GM19372 (cell line): Measurements from ENCODE around the gene GET4.
A peak's percentile ranks its signal among the peaks of the same experiment; 100 is the strongest.

Experiments used
- ATAC-seq: cut with Tn5 transposase; IDR thresholded peaks from one replicate; pipeline ENCODE4 v1.9.1; 2021; ENCODE audit warnings: mild to moderate bottlenecking, low read depth, moderate library complexity; ENCODE audit not compliant: unreplicated experiment

Gene GET4

DNA sequence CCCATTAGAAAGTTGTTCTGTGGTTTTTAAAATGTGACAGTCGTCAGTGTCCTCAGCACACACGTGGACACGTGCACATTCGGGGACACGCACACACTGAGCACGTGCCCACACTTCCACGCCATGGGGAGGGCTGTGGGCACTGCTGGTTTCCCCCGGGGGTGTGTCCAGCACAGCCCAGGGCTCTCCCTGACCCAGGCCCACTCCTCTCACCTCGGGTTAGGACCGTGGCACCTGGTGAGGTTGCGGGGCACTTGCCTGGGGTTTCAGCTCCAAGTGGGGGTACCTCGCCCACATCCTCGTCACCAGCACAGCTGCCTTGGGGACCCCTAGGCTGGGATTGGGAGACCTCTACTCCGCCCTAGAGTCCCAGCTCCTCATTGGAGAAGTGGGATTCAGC, 20.7 kb downstream of the GET4 start:
- ATAC-seq, result no peak

DNA sequence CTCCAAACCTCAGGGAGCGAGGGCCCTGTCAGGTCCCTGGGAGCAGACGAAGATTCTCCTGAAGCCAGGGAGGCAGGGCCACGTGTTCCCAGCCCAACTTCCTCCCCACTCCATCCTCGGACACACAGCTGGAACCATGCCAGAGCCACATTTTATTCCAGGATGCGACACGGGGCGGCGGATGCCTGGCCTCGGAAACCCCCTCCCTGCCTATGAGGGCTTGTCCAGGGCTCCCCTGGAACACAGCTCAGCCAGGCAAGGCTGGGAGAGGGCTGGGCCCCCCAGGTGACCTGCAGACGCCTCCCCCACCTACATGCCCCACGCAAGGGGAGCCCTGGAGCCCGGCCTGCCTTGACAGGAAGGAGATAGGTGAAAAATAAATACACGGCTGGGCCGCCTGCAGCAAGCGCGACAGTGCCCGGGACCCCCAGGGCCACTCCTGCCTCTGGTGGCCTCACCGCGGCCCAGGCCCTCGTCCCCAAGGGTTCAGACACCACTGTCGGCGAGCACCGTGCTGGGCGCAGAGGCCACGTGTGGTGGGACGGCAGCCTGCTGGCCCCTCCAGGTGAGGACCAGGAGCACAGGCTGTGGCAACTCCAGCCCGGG, 21.5 kb downstream of the GET4 start:
- ATAC-seq, result no peak

DNA sequence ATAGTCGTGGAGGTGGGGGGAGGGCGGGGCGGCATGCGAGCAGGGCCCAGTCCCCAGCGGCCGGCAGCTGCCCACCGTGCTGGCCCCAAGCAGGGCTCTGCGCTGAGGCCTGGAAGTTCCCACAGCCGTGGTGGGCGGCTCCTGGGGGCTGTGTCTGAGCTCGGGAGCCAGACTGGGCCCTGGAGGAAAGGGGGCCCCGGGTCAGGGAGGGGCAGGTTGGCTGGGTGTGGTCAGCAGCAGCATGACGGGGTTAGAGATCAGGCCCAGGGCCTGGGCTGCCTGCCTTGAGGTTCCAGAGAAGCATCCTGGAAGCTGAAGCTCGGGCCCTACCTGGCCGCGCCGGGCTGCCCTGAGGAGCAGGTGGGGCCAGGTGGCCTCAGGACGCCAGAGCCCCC, 22.1 kb downstream of the GET4 start:
- ATAC-seq, result no peak

DNA sequence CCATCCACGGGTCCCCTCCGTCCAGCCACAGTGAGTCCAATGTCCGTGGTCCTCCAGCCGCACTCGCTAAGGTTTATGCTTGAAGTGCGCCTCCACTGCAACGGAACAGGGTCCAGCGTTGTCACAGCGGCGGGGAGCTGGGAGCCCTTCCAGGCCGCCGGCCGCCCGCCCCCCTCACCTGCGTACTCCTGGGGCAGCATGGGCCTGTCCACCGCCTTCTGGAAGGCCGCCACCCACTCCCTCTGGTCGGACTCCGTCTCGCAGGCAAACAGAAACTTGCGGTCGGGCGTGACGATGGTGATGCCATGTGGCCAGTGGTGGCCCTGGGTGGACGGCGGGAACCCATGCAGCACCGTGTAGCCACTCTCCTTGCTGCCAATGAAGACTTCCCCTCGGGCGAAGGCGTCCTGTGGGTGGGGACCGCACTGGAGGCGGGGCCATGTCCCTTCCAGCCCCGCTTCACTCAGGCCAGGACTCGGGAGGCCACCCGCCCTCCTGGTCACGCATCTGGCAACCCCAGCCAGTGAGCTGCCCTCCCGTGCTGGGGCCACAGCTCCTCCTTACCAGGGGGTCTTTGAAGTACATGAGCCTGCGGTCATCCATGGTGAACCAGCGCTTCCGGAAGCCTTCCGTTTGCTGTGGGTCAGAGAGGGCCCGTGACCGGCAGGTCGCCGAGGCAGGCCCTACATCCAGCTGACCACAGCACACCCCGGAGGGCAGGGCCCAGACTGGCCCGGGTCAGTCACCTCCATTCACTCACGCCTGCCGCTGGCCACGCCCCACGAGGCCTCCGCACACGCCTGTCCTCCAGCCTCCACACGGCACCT, 22.7 kb downstream of the GET4 start:
- no peak for ATAC-seq

DNA sequence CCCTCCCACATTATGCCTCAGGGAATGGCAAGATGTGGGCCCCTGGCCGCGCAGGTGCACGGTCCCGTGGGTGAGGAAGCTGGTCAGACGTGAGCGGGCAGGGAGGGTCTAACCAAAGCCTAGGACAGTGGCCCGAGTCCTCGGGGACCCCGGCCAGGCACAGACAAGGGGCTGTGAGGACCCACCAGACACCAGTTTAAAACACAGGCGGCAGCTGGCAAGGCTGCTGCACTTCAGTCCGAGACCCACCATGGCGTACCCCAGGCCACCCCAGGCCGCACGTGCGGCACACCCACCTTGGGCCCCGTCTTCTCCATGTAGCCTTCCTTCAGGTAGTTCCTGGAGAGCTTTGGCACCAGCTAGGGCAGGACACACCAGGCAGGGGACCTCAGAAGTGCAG, 23.5 kb downstream of the GET4 start:
- no peak for ATAC-seq

DNA sequence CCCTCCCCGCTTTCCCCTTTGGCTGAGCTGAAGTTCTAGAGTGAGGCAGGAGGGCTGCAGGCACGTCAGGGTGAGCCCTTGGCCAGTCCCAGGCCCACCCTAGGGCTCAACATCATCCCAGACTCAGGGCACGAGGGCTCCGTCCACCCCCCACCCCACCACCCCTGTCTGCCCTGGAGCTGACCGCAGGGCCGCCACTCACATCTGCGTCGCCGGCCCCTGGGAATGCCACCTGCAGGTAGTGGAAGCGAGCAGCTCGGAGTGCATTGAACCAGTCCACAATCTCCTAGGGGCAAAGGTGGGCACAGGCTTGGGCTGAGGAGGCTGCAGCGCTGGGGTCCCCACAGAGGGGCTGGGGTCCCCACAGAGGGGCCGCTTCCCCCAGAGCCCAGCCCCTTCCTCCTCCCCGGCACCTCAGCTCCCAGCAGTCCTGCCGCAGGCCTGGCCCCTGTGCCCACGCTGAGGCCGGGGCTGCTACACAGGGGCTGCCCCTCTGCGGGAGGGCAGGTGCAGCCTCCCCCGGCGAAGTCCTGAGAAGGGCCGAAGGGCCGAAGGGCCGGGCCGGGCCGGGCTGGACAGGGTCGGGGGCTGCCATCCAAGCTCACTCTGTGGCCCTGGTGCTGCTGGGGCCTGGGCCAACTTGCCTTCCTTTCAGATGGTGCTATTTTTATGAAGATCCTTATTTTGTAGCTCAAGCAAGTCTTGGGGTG, 24.1 kb downstream of the GET4 start:
- no peak for ATAC-seq

DNA sequence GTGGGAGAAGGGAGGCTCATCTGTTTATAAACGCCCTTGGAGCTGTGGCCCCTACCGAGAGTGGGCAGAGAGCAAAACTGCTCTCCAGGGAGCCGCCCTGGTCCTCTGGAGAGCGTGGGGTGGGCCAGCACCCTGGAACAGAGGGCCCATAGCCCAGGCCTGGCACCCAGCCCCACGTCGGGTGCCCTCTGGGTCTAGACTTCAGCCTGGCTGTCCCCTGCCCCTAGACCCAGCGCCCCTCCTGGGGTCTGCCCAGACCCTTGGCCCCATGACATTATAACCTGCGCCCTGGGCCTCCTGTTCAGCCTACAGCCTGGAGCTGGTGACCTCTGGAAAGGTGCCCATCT, 24.7 kb downstream of the GET4 start:
- no peak for ATAC-seq

DNA sequence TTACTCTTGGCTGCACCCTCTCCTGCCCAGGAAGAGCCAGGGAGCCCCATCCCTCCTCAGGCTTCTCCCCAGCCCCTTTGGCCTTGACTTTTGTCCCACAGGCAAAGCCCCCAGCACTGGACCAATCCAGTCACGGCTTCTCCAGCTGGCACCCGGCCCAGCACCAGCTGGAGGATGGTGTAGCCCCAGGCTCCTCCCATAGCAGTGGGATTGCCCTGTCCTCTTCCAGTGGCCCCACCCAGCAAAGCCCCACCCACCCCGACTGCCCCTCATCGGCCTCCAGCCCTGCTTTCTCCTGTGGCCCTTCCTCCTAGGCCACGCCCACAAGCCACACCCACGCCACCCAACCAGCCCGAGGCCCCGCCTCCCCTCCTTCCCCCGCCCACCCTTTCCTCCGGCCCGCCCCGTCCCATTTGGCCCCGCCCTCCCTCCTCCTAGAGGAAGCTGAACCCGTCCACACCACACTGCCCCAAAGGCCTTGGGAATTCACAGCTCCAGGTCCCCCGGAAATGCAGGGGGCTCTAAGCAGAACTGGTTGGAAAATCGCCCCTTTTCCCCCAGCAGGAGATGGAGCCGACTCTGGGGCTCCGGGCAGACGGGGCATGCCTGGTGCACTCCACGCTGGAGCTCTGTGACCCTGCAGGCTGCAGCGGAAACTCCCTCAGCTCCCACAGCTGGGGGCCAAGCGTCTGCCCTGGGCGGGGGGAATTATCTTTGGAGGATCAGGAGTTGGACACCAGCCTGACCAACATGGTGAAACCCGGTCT, 25.2 kb downstream of the GET4 start:
- ATAC-seq, result no peak

DNA sequence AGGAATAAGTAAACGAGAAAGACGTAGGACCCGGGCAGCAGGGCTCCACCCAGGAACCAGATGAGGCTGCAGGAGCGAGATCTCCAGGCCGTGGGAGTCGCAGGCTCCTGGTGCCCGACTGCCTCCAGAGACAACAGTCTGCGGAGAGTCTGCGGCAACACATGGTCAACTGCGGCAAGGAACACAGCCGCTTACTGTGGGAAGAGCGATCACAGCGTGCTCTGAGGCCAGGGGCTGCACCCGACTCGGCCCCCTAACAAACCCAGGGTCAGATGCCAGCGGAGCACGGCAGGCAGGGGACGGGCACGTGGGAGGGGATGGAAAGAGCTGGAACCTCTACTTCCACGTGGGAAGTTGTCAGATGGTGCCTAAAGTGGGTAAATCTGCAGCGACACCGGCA, 26.6 kb downstream of the GET4 start:
- no peak for ATAC-seq

DNA sequence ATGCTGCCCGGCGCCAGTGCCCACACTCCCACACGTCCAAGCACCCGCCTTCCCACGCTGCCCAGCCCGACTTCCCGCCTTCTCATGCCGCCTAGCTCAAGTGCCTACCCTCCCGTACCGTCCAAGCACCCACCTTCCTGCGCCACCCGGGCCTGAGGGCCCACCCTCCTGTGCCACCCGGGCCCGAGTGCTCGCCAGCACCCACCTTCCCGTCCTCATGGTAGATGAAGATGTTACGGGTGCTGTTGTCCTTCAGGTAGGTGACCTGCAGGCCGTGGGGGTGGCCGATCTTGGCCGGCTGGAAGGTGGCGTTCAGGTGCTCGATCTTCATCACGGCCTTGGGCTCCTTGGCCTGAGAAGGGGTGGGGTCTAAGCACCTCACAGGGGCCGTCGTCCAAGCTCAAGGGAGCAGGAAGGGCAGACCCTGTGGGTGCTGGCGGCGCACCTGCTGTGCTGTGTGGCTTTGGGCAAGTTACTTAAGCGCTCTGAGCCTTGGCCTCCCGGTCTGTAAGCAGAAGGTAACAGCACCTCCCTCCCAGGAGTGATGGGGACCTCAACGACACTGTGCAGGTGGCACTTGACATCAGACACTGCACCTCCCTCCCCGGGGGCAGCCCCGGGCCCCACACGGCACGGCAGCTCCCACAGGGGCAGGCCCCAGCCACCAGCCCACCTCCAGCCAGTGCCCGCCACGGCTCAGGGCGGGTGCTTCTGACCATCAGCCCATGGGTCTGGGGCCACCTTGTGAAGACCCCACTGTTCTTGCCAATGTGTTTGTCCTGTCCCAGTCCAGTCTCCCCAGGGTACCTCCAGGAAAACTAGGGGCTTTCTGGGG, 27.8 kb downstream of the GET4 start:
- ATAC-seq, result no peak

DNA sequence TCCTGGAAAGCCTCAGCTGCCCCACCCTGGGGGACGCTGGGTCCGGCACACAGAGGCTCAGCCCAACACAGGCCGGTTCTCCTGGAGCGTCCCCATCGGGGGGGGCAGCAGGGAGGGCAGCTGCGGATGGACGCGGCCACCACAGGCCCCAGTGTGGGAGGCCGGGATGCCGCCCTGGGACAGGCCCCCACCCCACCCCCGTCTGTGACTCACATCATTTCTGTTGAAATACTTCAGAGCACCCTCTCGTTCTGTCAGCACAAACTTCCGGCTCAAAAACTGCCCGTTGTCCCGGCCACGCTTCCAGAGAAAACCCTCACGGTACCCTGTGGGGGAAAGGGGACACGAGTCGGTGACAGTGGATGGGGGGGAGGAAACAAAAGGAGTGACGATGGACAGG, 28.5 kb downstream of the GET4 start:
- no peak for ATAC-seq

DNA sequence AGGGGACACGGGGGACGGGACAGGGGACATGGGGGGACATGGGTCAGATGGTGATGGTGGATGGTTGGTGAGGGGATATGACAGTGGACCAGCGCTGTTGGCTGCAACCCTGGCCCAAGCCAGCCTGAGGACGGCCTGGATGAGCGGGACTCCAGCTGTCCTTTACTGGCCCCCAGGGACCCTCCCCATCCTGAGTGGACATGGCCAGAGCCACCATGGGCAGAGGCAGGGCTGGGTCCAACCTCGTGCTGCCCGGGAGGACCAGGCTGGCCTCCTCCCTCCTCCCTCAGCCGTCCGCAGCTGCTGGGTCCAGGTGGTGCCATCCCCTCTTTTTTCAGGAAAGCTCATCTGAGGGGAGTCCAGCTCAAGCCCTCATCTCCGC, 30.4 kb downstream of the GET4 start:
- no peak for ATAC-seq

DNA sequence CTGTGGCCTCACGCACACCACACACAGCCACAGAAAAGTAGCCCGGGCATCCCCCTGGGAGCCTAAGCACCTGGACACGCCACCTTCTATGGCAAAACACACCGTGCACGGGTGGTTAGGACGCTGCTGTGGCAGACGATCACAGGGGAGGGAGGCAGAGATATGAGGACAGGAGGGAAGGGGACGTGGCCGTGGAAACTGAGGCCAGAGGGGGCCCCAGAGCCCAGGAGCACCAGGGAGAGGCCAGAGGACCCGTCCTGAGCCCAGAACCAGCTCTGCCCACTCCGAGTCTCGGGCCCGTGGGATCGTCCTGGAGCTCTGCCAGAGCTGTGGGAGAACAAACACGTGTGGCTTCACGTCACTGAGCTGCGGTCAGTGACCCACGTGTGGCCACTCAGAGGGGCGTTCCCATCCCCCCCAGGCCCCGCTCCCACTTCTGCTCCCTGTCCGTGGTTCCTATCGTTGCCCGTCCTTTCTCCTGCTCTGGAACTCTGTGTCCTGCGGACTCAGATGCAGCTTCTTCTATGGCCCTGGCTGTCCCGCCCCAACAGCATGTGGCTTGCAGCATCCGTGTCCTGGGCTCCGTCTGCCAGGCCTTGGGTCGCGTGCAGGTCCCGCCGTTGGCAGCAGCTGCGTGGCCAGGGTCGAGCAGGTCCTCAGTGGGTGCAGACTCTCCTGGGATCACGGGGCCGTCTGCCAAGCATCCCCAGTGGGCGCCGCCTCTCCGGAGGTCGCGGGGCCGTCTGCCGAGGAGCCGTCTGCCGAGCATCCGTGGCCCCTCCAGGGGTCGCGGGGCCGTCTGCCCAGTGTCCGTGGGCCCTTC, 31.0 kb downstream of the GET4 start:
- ATAC-seq, result no peak

DNA sequence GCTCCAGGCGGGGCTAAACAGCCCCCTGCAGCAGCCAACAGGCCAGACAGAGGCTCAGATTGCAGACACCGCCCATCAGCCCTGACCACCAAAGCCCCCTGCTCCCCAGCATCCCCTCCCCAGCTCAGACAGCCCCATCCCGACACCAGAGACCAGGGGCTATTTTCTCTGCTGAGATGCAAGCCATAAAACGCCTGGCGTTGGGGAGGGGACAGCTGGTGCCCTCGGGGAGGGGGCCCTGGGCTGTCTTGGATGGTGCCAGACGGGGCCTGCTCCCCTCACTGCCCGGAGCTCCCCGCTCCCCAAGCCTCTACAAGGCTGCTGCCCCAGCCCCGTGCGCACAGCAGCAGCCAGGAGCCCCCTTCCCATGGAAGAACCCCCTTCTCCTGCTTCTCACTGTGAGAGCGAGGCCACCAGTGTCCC, 31.8 kb downstream of the GET4 start:
- no peak for ATAC-seq

DNA sequence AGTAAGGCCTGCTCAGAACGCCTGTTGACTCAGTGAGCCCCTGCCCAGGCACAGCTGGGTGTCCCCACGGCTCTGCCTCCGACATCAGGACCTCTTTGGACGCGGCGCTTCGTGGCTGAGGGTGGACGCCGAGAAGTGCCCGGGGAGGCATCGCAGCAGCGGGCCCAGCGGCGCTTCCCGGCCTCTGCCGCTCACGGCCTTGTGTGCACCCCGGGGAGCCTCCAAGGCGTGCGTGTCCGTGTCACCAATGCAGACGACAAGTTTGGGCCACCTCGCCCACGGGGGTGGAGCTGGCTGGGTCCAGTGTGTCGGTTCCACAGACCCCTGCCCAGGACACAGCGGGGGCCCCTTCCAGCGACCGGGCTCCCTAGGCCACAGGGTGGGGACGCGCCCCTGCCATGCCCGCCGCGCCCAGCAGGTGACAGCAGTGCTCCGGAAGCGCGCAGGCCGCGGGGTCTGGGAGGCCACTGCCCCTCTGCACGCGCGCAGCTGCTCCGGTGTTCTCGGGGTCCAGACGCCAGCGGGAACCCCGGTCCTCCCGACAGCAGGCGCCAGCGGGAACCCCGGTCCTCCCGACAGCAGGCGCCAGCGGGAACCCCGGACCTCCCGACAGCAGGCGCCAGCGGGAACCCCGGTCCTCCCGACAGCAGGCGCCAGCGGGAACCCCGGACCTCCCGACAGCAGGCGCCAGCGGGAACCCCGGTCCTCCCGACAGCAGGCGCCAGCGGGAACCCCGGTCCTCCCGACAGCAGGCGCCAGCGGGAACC, 32.4 kb downstream of the GET4 start:
- peak; percentile 59 for ATAC-seq

DNA sequence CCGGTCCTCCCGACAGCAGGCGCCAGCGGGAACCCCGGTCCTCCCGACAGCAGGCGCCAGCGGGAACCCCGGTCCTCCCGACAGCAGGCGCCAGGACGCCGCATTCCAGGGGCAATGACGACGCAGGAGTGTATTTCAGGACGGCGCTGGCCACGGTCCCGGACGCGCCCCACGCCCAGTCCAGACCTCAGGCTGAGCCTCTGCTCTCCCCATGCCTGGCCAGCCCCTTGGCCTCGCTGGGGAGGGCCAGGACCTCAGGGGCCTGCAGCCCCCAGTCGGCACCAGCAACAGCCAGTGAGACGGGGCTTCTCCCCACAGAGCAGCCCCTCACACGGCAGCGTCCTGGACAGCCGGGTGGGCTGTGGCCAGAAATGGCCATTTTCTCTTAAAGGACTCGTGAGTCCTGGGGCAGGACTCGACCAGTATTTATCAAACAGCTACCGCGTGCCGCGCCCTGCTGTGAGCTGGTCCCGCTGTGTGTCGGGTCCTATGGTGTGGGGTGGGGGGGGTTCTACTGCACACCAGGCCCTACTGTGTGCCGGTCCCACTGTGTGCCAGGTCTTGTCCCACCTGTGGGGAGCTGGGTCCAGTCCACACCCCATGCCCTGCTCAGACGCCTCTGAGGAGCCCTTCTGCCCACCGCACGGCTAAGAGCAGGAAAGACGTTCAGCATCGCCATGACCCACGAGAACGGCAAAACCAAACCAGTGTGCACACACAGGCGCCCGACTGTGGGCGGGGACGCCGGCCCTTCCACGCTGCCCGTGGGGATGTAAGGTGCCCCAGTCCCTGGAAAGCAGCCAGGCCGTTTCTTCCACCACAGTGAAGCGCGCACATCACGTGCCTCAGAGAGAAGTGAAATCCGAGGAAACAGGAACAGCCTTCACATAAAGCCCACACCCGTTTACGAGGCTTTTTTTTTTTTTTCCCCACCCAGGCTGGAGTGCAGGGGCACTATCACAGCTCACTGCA, 33.3 kb downstream of the GET4 start:
- no peak for ATAC-seq

DNA sequence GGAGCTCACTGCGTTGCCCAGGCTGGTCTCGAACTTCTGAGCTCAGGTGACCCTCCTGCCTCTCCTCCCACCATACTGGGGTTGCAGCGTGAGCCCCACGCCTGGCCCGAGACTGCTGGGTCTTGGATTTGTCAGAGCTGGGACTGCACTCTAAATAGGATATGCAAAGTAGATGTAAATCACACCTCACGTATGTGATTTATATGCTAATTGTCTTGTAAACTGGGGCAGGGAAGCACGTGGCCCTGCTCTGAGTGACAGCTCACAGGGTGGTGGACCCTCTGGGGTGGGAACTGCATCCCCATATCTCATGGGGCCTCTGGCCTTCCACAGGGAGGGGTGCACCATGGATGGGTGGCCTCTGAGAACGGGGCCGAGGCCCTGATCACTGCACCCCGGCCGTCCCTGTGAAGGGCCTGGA, 34.1 kb downstream of the GET4 start:
- no peak for ATAC-seq
